NCI-H524 (cell line): ENCODE results near the gene CALHM1.

ENCODE experiments used
- DNase-seq, 2 experiments: peaks; one replicate each; lab custom pipeline; 2025; lab: John Stamatoyannopoulos, UW

The CALHM1 gene

DNA sequence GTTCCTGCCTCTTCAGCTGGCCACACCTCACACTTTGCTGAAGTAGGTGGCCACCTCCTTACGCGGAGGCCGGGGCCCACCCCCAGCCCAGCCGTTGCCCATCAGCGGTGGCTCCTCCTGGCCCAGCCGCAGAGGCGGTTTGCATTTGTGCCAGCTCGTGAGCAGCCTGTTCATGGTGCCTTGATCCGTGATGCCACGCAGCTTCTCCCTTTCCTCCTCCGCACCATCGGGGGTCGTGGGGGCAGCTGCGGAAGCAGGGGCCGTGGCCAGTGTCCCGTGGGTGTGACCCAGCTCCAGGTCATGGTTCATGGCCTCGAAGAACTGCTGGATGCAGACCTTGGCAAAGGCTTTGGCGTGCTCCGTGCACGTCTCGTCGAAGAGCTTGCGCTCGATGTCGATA is 3.5 kb downstream of the CALHM1 start:
- DNase-seq = no peak

DNA sequence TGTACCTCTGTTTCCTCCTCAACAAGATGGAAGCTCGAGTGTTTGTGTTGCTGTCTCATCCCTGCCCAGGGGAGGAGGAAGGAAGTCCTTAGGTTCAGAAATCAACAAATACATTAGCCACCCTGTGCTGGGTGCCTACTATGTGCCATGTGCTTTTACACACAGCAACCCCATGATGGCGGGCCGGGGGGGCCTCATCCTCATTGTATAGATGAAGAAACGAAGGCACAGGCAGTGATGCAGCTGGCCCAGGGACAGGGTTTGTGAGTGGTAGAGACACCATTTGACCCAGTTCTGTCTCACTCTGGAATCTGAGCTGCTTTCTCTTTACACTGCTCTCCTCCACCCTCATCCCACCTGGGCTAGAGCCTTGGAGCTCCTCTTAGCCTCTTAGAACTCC is 4.7 kb downstream of the CALHM1 start:
- DNase-seq = no peak

DNA sequence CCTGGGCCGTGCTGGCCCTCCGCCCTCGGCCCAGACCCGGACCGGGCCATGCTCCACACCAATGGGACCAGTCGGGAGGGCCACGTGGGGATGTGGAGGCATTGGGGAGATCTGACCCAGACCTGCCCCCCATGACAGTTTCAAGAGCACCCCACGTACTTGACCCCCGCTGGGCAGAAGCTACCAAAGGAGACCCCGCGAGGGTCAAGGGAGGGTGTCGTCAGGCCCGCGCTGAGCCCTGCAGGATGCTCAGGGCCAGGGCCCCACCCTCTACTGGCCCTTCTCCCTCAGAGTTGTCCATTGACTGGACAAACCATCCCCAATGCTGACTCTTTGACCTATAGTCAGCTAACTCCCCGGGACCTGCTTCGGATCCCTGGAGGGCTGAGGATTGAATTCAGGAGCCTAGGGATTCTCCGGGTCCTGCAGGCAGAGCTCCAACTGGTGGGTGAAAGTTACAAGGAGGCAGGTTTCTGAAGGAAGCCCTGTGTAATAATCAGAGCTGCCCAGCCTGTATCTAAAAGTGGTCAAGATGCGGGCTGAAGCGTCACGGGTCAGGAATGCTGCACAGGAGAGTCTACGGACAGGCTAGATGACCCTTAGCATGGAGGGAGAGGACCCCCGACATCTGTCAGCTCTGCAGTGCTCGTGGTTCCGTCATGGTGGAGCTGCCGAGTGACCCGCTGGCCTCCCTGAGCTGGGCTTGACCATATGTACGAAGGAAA is 6.0 kb downstream of the CALHM1 start:
- no peak for DNase-seq

DNA sequence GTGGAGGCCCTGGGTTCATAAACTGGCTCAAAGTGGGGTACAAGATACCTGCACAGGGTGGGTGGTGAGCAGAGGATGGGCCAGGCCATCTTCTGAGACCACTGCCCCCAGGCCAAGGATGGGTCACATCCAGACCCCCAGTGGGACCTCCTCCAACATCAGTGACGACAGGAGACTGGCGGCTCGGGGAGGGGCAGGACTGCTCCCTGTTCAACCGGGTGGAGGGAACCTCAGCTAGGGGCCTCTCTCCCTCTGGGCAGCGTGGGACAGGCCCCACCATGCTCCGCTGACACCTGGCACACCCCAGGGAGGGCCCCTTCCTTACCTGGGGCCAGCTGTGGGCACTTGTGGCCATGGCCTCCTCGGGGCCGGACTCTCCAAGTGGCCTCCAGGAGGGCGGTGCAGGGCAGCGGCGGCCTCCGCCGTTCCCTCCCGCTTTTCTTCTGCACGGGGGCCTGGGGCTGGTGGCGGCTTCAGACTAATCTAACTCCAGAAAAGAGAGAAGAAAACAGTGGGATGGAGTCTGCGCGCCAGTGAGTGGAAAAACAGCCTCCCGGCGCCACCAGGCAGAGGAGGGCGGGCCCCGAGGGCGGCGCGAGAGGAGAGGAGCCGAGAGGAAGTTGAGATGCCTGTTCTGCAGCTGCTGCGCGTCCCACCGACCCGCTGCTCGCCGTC is 6.7 kb downstream of the CALHM1 start, which contains the start of gene CALHM2:
CALHM2 (minus strand) TSS at position 540 of the 675 bp plus-strand sequence. CDS start 2,429 bp downstream, outside the sequence.
- peak in 1 of 2 experiments; percentile 14 for DNase-seq

DNA sequence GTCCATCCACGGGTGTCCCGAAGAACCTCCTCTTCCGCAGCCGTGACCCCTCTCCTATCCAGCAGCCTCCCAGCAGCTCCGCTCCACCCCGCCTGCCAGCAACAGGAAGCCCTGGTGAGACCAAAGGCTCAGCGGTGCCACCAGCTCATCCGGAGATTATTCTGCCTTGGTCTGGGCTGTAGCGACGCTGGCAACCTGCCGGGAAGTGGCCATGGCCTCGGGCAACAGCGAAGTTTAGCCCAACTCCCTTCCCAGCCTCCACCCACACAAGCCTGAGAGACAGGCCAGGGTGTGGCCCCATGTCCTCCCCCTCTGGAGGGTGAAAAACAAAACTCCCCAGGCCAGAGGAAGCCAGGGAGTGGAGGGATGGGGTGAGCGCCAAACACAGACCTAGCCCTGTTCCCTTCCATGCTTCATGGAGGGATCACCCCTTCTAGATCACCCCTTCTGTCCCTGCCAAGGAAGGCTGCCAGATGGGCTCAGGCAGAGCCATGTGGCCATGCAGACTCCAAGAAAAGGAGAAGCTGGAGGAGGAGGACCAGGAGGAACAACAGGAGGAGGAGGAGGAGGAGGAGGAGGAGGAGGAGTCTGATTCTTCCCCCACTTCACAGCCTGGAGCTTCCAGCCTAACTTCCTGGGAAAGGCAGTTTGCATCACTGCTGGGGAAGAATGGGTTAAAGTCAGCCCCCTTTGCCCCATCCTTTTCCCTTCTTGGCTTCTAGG is 7.4 kb downstream of the CALHM1 start:
- no peak for DNase-seq

DNA sequence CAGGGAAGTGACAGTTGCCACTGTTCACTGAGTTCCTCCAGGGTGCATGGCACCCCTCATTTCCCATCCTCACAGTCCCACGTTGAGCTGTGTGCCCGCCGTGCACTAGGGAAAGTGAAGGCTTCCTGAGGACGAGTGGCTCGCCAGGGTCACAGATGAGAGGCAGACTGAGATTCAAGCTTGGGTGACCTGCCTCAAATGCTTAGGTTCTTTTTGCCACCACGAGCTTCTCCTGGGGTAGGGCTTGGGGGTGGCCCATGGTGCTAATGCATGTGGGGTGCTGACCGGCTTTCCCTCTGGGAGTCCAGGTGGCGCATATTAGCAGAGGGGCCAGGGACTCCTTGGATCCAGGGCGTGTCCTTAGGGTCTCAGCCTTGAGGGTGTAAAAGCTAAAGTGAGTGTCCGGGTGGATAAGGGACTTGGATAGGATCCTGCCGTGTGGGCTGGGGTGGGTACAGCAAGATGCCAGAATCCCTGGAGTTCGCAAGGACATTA is 8.5 kb downstream of the CALHM1 start:
- DNase-seq = no peak

DNA sequence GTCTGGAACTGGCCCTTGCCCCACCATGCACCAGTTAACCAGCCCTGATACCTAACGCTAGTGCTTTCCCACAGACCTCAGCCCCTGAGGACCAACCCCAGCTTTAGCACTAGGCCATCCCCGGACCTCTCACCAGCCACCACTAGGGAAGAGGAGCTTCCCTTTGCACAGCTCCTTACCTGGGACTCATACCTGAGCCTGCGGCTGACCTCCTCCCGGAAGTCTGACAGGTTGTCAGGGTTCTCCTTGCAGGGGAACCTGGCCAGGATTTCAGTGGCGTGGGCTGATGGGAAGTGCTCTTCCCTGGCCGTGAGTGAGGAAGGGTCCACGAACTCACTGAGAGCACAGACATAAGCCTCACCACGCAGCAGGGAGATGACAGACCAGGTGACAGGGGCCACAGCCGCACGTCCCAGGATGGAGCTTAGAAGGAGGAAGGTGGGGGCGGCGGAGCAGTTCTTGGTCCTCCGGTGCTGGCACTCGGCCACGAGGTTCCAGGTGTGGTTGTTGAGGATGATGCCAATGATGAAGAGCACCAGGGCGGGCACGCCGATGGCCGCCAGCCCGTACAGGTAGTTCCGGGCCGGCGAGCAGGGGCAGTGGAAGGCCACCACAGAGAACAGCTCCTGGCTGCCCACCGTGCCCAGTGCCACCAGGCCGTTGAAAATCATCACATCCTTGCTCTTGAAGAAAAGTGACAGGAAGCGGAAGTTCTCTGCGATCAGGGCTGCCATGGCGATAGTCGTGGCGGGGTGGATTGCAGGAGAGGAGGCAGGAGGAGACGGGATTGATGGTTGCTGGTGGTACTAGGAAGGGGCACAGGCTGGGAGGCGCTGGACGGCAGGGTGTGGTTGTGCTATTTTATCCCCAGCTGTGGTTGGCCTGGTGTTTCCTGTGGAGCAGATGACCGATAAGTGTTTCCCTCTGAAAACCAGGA is 9.2 kb downstream of the CALHM1 start:
- DNase-seq = no peak

DNA sequence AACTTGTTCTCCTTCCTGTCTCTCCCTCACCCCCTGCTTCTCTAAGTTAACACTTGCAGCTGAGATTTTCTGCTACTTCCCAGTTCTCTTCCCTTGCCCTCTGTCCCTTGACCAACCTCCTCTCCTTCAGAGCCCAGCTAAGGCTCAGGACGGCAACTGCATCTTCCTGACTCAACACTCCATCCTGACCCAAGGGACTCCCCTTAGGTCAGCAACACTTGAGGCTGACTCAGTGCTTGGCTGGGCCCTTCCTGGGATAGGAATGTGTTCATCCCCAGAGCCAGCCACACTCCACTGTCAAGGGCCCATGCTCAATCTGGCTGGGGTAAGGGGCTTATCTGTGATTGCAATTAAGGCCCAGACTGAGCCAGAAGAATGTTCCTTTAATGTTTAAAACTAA is 10.0 kb downstream of the CALHM1 start:
- no peak for DNase-seq

DNA sequence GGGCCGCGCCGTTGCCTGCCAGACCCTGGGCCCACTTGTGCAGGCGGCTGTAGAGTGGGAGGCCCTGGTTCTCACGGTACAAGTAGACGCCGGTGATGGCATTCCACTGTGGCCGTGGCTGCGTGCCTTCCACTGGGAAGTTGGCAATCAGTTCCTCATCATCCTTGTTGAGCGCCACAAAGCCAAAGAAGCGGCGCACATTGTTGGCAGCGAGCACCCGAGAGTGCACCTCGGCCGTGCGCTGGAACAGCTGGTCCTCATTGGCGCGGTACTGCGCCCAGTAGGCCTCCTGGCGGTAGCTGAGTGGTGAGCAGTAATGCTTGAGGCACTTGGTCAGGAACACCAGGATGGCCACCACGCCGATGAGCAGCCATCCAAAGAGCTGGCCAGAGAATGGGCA is 11.5 kb downstream of the CALHM1 start:
- no peak for DNase-seq

DNA sequence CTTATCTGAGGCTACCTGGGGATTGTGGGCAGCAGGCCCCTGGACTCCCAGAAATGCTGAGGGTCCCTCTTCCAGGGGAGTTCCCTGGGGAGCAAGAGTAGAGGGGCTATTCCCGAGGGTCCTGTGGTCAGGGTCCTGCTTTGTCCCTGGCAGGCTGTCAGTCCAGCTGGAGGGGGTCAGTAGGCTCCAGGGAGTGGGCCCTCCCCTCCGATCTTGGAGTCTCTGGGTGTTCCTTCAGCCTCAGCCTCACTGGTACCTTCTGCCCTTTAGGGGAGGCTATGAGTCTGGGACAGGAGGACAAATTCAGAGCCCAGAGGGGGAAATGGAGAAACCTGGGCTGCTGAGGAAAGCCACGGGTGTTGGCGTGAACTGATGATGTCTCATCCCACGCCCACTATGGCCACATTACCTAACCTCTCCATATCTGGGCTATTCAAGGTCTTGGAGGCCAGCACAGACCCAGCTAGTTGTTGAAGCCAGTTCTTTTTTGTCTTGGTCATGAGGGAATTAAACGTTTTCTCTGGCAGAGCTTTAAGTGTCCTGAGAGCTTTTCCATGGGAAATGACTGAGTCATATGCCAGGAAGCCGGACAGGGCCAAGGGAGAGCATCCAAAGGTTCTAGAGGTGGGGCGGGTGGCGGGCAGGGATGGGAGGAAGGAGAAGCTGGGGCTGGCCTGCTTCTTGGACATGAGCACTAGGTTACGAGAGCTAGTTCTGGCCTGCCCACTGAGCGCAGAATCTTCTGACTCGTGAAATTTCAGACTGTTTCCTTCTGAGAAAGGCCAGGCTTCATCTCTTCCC is 12.7 kb downstream of the CALHM1 start:
- DNase-seq = no peak

DNA sequence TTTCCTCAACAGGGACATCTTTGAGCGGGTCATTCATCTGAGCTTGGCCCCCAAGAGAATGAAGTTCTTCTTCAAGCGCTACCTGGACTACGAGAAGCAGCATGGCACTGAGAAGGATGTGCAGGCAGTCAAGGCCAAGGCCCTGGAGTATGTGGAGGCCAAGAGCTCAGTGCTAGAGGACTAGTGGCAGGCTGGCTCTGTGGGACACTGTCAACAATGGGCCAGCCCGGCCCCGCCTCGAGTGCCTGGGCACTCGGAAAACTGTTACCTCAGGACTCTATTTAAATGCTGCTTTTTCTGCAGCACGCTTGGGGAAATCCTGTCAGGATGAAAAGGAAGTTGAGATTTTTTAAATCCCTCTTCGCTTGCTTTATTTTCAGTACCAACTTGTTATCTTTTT is 13.3 kb downstream of the CALHM1 start:
- DNase-seq = no peak

DNA sequence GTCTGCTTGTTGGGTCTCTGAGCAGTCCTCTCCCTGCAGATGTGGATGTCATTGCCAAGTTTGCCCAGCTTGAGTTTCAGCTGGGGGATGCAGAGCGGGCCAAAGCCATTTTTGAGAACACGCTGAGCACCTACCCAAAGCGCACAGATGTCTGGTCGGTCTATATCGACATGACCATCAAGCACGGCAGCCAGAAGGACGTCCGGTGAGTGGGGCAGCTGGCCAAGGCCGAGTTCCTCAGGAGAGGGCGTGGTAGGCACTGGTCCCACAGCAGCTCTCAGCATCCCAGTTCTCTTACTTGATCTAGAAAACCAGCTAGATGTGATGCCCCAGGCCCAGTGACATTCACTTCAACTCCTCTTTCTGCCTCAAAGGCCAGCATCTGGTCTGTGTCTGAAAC is 14.2 kb downstream of the CALHM1 start:
- no peak for DNase-seq

DNA sequence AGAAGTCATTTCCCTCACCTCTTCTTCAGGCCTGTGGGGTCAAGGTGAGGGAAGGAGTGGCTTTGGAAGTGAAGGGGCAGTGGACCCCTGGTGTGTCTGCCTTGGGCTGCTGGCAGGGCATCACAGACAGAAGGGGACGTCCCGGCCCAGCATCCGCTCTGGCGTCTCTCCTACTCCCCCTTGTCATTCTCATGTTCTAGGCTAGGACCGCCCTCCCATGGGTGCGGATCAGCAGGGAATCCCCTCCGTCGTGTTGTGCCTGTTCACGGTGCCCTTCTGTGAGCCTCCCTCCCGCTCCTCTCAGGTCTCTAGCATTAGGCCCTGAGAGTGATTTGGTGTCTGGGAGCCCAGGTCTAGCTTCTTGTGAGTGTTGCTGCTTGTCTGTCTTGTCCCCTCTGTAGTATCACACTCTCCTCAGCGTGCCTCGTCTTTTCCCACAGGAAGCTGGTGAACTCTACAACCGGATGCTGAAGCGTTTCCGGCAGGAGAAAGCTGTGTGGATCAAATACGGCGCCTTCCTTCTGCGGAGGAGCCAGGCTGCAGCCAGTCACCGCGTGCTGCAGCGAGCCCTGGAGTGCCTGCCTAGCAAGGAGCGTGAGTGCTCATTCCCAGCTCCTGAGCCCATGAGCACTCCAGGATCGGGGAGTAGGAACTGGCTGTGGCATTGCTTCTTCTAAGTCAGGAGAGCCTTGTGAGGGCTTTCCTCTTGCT is 15.1 kb downstream of the CALHM1 start:
- no peak for DNase-seq

DNA sequence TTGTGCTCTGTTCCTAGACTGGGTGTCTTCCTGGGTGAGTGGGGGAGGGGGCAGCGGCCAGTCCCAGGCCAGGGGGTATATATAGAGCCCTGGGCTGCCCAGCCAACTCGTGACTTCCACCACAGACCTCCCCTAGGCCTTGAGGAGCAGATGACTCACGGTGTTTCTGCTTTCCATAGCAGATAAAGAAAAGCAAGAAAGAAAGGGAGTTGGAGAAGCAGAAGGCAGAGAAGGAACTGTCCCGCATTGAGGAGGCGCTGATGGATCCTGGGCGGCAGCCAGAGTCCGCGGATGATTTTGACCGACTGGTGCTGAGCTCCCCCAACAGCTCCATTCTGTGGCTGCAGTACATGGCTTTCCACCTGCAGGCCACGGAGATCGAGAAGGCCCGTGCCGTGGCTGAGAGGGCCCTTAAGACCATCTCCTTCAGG is 16.7 kb downstream of the CALHM1 start:
- no peak for DNase-seq

DNA sequence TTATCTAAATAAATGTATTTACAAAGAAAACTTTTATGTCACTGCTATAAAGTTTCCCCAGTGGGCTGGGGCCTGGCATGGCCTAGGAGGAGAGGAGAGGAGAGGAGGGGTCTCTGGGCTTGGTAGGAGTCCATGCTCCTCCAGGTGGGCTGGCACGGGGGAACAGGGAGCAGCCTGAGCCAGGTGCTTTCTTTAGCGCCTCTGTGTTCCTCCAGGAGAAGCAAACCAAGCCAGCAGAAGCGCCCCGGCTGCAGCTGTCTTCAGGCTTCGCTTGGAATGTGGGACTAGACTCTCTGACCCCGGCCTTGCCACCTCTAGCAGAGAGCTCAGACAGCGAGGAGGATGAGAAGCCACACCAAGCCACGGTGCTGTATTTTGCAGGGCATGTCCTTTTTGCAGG is 17.1 kb downstream of the CALHM1 start:
- DNase-seq = no peak

DNA sequence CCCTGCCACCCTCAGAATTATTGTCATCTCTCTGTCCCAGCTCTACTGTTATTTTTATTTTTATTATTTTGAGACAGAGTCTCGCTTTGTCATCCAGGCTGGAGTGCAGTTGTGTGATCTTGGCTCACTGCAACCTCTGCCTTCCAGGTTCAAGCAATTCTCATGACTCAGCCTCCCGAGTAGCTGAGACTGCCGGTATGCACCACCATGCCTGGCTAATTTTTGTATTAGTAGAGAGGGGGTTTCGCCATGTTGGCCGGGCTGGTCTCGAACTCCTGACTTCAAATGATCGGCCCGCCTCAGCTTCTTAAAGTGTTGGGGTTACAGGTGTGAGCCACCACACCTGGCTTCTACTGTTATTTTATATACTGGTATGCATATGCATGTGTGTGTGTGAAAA is 17.5 kb downstream of the CALHM1 start:
- DNase-seq = no peak

DNA sequence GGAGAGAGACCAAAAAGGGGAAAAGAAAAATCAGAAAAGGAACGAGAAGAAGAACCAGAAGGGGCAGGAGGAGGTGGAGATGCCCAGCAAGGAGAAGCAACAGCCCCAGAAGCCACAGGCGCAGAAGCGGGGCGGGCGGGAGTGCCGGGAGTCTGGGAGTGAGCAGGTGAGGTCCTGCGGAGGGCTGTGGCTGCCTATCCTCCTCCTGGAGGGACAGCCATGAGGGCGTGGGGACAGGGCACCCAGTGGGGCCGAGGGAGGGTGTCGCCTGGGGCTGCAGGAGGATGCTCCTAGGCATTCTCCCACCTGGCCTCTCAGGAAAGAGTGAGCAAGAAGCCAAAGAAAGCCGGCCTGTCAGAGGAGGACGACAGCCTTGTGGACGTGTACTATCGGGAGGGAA is 18.3 kb downstream of the CALHM1 start:
- no peak for DNase-seq

DNA sequence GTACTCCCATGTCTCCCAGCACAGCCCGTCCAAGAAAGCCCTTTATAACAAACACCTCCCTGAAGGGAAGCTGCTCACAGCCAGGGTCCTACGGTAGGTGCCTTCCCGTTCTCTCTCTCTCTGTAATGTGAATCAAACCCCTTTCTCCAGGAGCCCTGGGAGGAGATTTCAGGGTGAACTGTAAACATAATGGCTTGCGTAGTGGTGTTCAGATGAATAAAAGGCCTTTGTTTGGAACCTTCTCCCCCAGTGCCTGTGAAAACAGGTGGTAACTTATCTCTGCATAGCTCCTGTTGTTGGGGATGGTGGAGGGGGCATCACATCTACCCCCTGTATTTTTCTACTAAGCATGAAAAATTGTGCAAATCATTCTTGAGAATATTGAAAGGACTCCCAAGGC is 18.9 kb downstream of the CALHM1 start:
- no peak for DNase-seq

DNA sequence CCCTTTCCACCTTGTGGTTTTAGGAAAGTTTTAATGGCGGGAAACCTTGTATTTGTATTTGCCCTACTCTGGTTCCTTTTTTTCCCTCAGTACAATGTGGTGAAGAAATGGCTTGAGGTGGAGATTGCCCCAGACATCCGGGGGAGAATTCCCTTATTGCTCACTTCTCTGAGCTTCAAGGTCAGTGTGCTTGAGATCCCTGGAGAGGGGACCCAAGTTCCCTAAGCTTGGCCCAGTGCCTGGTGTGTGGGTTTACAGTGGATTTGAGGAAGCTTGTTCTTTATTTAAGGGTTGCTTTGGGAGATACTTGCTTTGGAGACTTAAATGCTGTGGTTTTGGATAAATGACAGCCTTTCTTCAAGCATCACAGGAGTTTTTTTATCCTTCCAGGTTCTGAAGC is 24.8 kb downstream of the CALHM1 start:
- no peak for DNase-seq

DNA sequence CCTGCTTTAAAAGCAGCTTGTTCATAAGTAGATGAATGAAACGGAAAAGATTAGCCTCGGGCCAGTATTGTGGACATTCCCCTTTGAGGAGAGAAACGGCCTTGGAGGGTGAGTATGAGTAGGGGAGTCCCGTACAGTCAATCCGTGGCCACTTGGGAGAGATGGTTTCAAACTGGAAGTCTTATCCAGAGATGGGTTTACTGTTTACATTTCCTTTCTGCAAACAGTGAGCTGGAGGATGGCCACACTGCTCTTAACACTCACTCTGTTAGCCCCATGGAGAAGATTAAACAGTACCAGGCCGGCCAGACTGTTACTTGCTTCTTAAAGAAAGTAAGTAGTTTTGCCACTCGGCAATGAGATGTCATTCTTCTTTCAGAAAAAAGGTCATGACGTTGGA is 26.8 kb downstream of the CALHM1 start:
- no peak for DNase-seq
